Endothelial cell of umbilical vein (primary cell): ENCODE results near the gene PCGF6. TPM values are rescaled to one million over a fixed set of nuclear protein-coding genes. Genes with fewer than 3 reads are reported as not detected.

Source experiments
- BruUV-seq: library from RNA; stranded (reverse); fragments of 400-500 nt; replicated peaks from 2 replicates; lab custom pipeline; 2021; lab: Mats Ljungman, UMichigan
- CTCF ChIA-PET: fragments of 300-600, 350-600 bp; sonication (Branson Sonifier 250); formaldehyde crosslinking; loops from one replicate; lab custom pipeline; 2021; ENCODE audit warnings: antibody characterized with exemption, inconsistent platforms; lab: Charles Lee
- POLR2A ChIA-PET: fragments of 300-600, 350-600 bp; sonication (Branson Sonifier 250); formaldehyde crosslinking; loops from one replicate; lab custom pipeline; 2021; ENCODE audit warnings: antibody characterized with exemption, inconsistent platforms; lab: Charles Lee
- DNase-seq: peaks from one replicate; pipeline ENCODE4 v3.0.0-alpha.2; 2011; ENCODE audit warnings: low read depth, low spot score
- FAIRE-seq: peaks from 2 replicates; lab custom pipeline; 2011; peaks lifted over from hg19 to GRCh38; lab: Jason Lieb, UNC
- H2AFZ ChIP-seq: 2 replicates; pipeline ENCODE4 v1.6.0; 2012; ENCODE audit warnings: low read depth, low read length, control low read depth, inconsistent platforms
- H3K27ac ChIP-seq: 2 replicates; pipeline ENCODE4 v1.5.1; 2011; ENCODE audit warnings: low read depth, mild to moderate bottlenecking, control low read depth, low read length, moderate library complexity; ENCODE audit not compliant: insufficient read depth
- H3K27me3 ChIP-seq, 2 experiments: 2 replicates each; pipeline versions ENCODE4 v1.6.0 to v1.6.1; 2011; ENCODE audit warnings: low read length in 2 of 2, mixed read lengths in 1 of 2; ENCODE audit not compliant: control insufficient read depth in 2 of 2, insufficient read depth in 2 of 2
- H3K36me3 ChIP-seq, 2 experiments: 2 replicates in 1 of 2; 3 replicates in 1 of 2; pipeline ENCODE4 v1.5.1; 2011; ENCODE audit warnings: low read length in 2 of 2, mild to moderate bottlenecking in 1 of 2, moderate library complexity in 1 of 2; ENCODE audit not compliant: control insufficient read depth in 2 of 2, insufficient read depth in 2 of 2; ENCODE audit errors: extremely low read depth in 1 of 2
- H3K4me1 ChIP-seq: 3 replicates; pipeline ENCODE4 v1.5.1; 2011; ENCODE audit warnings: mild to moderate bottlenecking, low read length; ENCODE audit not compliant: control insufficient read depth, insufficient read depth; ENCODE audit errors: extremely low read depth
- H3K4me2 ChIP-seq: 2 replicates; pipeline ENCODE4 v1.6.1; 2011; ENCODE audit warnings: low read length, control low read depth, mixed read lengths; ENCODE audit not compliant: insufficient read depth
- H3K4me3 ChIP-seq, 3 experiments: fragments of 200-600 bp in 1 of 3; sonication (generic), shearing (Covaris generic) in 1 of 3; replicated peaks in 1 of 3; 2 replicates each; pipeline ENCODE4 v1.5.1; 2011 to 2016; ENCODE audit warnings: control low read depth in 3 of 3, low read length in 3 of 3, mild to moderate bottlenecking in 2 of 3, inconsistent platforms in 1 of 3, low read depth in 1 of 3, moderate library complexity in 1 of 3; ENCODE audit not compliant: insufficient read depth in 1 of 3
- H3K79me2 ChIP-seq: 2 replicates; pipeline ENCODE4 v1.6.0; 2012; ENCODE audit warnings: low read length, inconsistent platforms; ENCODE audit not compliant: control insufficient read depth, insufficient read depth
- H3K9ac ChIP-seq: replicated peaks from 2 replicates; pipeline ENCODE3; 2011; ENCODE audit warnings: low read length, control low read depth; ENCODE audit not compliant: insufficient read depth; ENCODE audit errors: extremely low read depth
- H3K9me1 ChIP-seq: replicated peaks from 3 replicates; pipeline ENCODE4 v1.6.0; 2011; ENCODE audit warnings: mild to moderate bottlenecking, low read length; ENCODE audit not compliant: control insufficient read depth, insufficient read depth; ENCODE audit errors: extremely low read depth
- H3K9me3 ChIP-seq: replicated peaks from 2 replicates; pipeline ENCODE4 v1.5.1; 2012; ENCODE audit warnings: low read length, inconsistent platforms; ENCODE audit not compliant: control insufficient read depth, insufficient read depth
- H4K20me1 ChIP-seq: replicated peaks from 2 replicates; pipeline ENCODE3; 2011; ENCODE audit warnings: mild to moderate bottlenecking, low read length; ENCODE audit not compliant: control insufficient read depth, insufficient read depth; ENCODE audit errors: extremely low read depth
- EZH2 ChIP-seq: IDR thresholded peaks from 2 replicates; pipeline ENCODE4 v1.6.1; 2012; ENCODE audit warnings: borderline replicate concordance, low read depth, mild to moderate bottlenecking, moderate library complexity, low read length, inconsistent platforms; ENCODE audit not compliant: severe bottlenecking
- FOS ChIP-seq: IDR thresholded peaks from 2 replicates; pipeline ENCODE4 v1.6.1; 2011; ENCODE audit warnings: mild to moderate bottlenecking, low read length, moderate library complexity, borderline replicate concordance; ENCODE audit not compliant: insufficient read depth
- GATA2 ChIP-seq: IDR thresholded peaks from 2 replicates; pipeline ENCODE4 v1.7.0; 2011; ENCODE audit warnings: low read depth, mild to moderate bottlenecking, moderate library complexity, mixed read lengths, low read length; ENCODE audit not compliant: insufficient read length, insufficient read depth
- JUN ChIP-seq: IDR thresholded peaks from 2 replicates; pipeline ENCODE4 v1.6.1; 2011; ENCODE audit warnings: borderline replicate concordance, low read depth; ENCODE audit not compliant: insufficient read length, insufficient read depth
- MYC ChIP-seq: IDR thresholded peaks from one replicate; pipeline ENCODE4 v1.6.1; 2011; ENCODE audit warnings: mild to moderate bottlenecking, low read depth, low read length
- POLR2A ChIP-seq: IDR thresholded peaks from 2 replicates; pipeline ENCODE4 v1.6.1; 2012; ENCODE audit warnings: low read depth, mild to moderate bottlenecking, control low read depth, low read length
- POLR2AphosphoS5 ChIP-seq: IDR thresholded peaks from 2 replicates; pipeline ENCODE4 v1.6.1; 2012; ENCODE audit warnings: low read depth, mild to moderate bottlenecking, control low read depth, low read length, moderate library complexity; ENCODE audit not compliant: insufficient read depth
- dilution Hi-C: fragments of 300-500 bp; cut with MboI; formaldehyde crosslinking; loops from one replicate; pipeline ENCODE4 v1.15.0; 2019; ENCODE audit warnings: low sequenced_read_pairs; ENCODE audit not compliant: extremely low pct_ligation_motif_present
- intact Hi-C: fragments of 100-400 bp; cut with micrococcal nuclease; formaldehyde crosslinking; loops from one replicate; pipeline ENCODE4 v1.10.0; 2022
- polyA plus RNA-seq, 4 experiments: library from polyadenylated mRNA; depleted of rRNA in 3 of 4; stranded (reverse) in 3 of 4; unstranded in 1 of 4; fragments of >200 nt; gene quantifications; 2 replicates each; pipeline versions ENCODE4 v1.2.1 to v1.2.3, GENCODE V29; 2011 to 2012; ENCODE audit warnings: missing spikeins in 1 of 4
- total RNA-seq: library from RNA; stranded (reverse); gene quantifications from 2 replicates; pipeline ENCODE4 v1.2.3, GENCODE V29; 2021
- TF ChIP-seq, protein P1 (sequence below): IDR thresholded peaks from 2 replicates; pipeline ENCODE4 v1.6.1; 2011; ENCODE audit not compliant: insufficient read depth, insufficient read length
- TF ChIP-seq, protein P2 (sequence below), 2 donors: IDR thresholded peaks; 1 replicate in 1 of 2; 2 replicates in 1 of 2; pipeline ENCODE4 v1.5.1; 2011; ENCODE audit warnings: low read length in 2 of 2, mild to moderate bottlenecking in 2 of 2, moderate library complexity in 2 of 2, control low read depth in 1 of 2, inconsistent platforms in 1 of 2, low read depth in 1 of 2; ENCODE audit not compliant: insufficient read depth in 1 of 2; ENCODE audit errors: extremely low read depth in 1 of 2

Gene PCGF6
- total and polyA plus RNA-seq, 2 donors (not counting 3 experiments of a cell fraction or from before 2014, with no cell fraction given): 3.8 to 11.3 TPM

DNA sequence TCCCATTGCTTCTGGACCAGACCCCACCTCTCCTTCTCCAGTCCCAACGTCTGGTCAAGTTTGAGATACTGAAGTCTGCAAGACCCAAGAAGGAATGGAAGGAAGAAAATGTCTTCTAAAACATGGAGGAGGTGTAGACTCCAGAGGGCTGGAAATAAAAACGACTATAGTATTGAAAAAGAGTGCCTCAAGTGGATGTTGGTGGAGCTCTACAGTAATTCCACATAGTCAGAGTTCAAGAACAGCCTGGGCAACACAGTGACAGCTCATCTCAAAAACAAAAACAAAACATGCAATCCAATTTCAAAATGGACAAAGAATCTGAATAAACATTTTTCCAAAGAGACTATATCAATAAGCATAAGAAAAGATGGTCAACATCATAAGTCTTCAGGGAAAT, 2.3 kb upstream of the PCGF6 start:
- no peak overlapping the region for H3K4me3 ChIP-seq
- no peak for TF ChIP-seq JUN
- TF ChIP-seq POLR2AphosphoS5: no peak
- TF ChIP-seq MYC: no peak
- TF ChIP-seq POLR2A: no peak
- TF ChIP-seq GATA2: no peak
- TF ChIP-seq EZH2: no peak
- TF ChIP-seq, protein P1, sequence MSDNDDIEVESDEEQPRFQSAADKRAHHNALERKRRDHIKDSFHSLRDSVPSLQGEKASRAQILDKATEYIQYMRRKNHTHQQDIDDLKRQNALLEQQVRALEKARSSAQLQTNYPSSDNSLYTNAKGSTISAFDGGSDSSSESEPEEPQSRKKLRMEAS: no peak
- TF ChIP-seq, protein P2, sequence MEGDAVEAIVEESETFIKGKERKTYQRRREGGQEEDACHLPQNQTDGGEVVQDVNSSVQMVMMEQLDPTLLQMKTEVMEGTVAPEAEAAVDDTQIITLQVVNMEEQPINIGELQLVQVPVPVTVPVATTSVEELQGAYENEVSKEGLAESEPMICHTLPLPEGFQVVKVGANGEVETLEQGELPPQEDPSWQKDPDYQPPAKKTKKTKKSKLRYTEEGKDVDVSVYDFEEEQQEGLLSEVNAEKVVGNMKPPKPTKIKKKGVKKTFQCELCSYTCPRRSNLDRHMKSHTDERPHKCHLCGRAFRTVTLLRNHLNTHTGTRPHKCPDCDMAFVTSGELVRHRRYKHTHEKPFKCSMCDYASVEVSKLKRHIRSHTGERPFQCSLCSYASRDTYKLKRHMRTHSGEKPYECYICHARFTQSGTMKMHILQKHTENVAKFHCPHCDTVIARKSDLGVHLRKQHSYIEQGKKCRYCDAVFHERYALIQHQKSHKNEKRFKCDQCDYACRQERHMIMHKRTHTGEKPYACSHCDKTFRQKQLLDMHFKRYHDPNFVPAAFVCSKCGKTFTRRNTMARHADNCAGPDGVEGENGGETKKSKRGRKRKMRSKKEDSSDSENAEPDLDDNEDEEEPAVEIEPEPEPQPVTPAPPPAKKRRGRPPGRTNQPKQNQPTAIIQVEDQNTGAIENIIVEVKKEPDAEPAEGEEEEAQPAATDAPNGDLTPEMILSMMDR (IDR thresholded peaks at IDR 0.05; ENCODE audit: extremely low read depth in 1 of 2, insufficient read depth in 1 of 2, low read depth in 1 of 2, low read length in 2 of 2): no peak
- TF ChIP-seq FOS: no peak
- peaks cover 2% of the 10 kb centered on the region for H3K4me1 ChIP-seq
- ChIA-PET POLR2A (no interaction called here), CTCF (interaction anchor here (1.4 to 1.9 kb wide), 2 partner anchors 15 to 19 kb away, joined by 4 to 8 read pairs; partner anchors contain the start of gene TAF5)
- no peaks in the 10 kb centered on the region for H3K9me1 ChIP-seq
- intact Hi-C loops: no loop called here
- H3K9me3 ChIP-seq: no peaks in the 10 kb centered on the region
- peaks cover 9% of the 10 kb centered on the region for H3K79me2 ChIP-seq
- BruUV-seq: no TSS peak
- dilution Hi-C loops: no loop called here
- H4K20me1 ChIP-seq: no peaks in the 10 kb centered on the region
- H3K36me3 ChIP-seq: no peaks in the 10 kb centered on the region
- no peak overlapping the region for H3K27ac ChIP-seq
- no peaks in the 10 kb centered on the region for H3K27me3 ChIP-seq
- FAIRE-seq (no peak), DNase-seq (no peak)
- H2AFZ ChIP-seq: no peak overlapping the region
- no peak overlapping the region for H3K9ac ChIP-seq
- H3K4me2 ChIP-seq: no peak overlapping the region
